Psoas muscle (tissue), 8 donors: ENCODE measurements around the gene TNFSF10. TPM values are rescaled to one million over a fixed set of nuclear protein-coding genes. Genes with fewer than 3 reads are reported as not detected.
A peak's percentile ranks its signal among the peaks of the same experiment; 100 is the strongest.
"Not testable (repeated sequence)": the region's sequence is repeated elsewhere in the genome, so short reads cannot be mapped to it uniquely, and the experiment has no call there.

ENCODE experiments used
- ATAC-seq, 4 donors: fragments of 200-7000 bp; cut with Tn5 transposase; one replicate each; pipeline ENCODE4 v1.9.1; 2020; ENCODE audit warnings: moderate library complexity in 3 of 4, mild to moderate bottlenecking in 2 of 4
- DNase-seq, 2 donors: peaks; one replicate each; pipeline ENCODE4 v3.0.0-alpha.2; 2020
- H3K27ac ChIP-seq: fragments of 200-600 bp; one replicate; pipeline ENCODE4 v1.8.0; 2022
- H3K27me3 ChIP-seq, 3 donors: fragments of 200-600 bp in 1 of 3; one replicate each; pipeline versions ENCODE4 v1.6.1 to v1.8.0; 2013 to 2022; ENCODE audit warnings: low read length in 2 of 3, mild to moderate bottlenecking in 2 of 3, moderate library complexity in 1 of 3; ENCODE audit not compliant: insufficient read depth in 3 of 3
- H3K36me3 ChIP-seq, 2 donors: fragments of 200-600 bp in 1 of 2; one replicate each; pipeline versions ENCODE4 v1.6.1 to v1.8.0; 2013 to 2022; ENCODE audit warnings: low read depth in 1 of 2, mild to moderate bottlenecking in 1 of 2, moderate library complexity in 1 of 2; ENCODE audit not compliant: insufficient read depth in 1 of 2
- H3K4me1 ChIP-seq: fragments of 200-600 bp; one replicate; pipeline ENCODE4 v1.8.0; 2022
- H3K4me3 ChIP-seq: fragments of 200-600 bp; one replicate; pipeline ENCODE4 v1.8.0; 2022; ENCODE audit warnings: mild to moderate bottlenecking
- H3K9me3 ChIP-seq: fragments of 200-600 bp; one replicate; pipeline ENCODE4 v1.8.0; 2022
- WGBS, 3 donors: extraction: QIAGEN DNeasy Blood & Tissue Kit; methylation state at CpG; one replicate each; pipeline versions ENCODE4 v1.1.6 to v1.1.7; 2013; 5-methylcytosine and 5-hydroxymethylcytosine counted together
- intact Hi-C, 2 donors: fragments of 100-400 bp; cut with DNase I; formaldehyde crosslinking; loops; one replicate each; pipeline versions ENCODE4 v1.11.0 to v1.14.2; 2022
- long read RNA-seq, 2 donors: library from polyadenylated mRNA; unstranded; transcript quantifications; one replicate each; pipeline ENCODE4 v2.0.0, GENCODE V29; 2021
- polyA plus RNA-seq, 3 donors: library from polyadenylated mRNA; stranded (reverse); fragments of 200-250 nt; gene quantifications; one replicate each; pipeline ENCODE4 v1.2.3, GENCODE V29; 2013
- total RNA-seq, 4 donors: library from RNA; stranded (reverse); fragmentation: NEBNext Ultra II Directional in 2 of 4; extraction: Animal tissue kit (Norgen Biotek cat#: 25700) in 2 of 4; gene quantifications; one replicate each; pipeline versions ENCODE4 v1.2.1 to v1.2.4, GENCODE V29; 2021 to 2023
- TF ChIP-seq, protein P1 (sequence below): fragments of 200-600 bp; IDR thresholded peaks from one replicate; pipeline ENCODE4 v1.8.0; 2022; ENCODE audit warnings: antibody characterized with exemption
- donor health status: healthy with polysubstance abuse.
- donor health status: DM: no; HTN: no; CAD: no; lungs with moderate emphysema.
- donor health status: Bipolar disorder and iron deficiency.
- donor health status: healthy.
- donor health status: DM: yes; HTN: yes; CAD: no.
- donor health status: DM: no; HTN: no; CAD: no.
- donor health status: DM: no; HTN: no; CAD: no.
- donor health status: DM: yes; HTN: yes; CAD: no.

Gene TNFSF10
- 10 to 100 TPM in 2 of 4 donors, 1 to 10 TPM in 2; 5.5 to 18.6 (median 9.2) TPM for total RNA-seq
- polyA plus RNA-seq = 10 to 100 TPM in 2 of 3 donors, 1 to 10 TPM in 1; 9.8 to 17.6 (median 10.3) TPM
- long read RNA-seq, donor 1, partial matches to known transcripts = 0 of 3 reads
- long read RNA-seq, donor 1, other reads (novel, unspliced or antisense) = 0 of 3 reads
- long read RNA-seq, donor 2 = 0 reads

DNA sequence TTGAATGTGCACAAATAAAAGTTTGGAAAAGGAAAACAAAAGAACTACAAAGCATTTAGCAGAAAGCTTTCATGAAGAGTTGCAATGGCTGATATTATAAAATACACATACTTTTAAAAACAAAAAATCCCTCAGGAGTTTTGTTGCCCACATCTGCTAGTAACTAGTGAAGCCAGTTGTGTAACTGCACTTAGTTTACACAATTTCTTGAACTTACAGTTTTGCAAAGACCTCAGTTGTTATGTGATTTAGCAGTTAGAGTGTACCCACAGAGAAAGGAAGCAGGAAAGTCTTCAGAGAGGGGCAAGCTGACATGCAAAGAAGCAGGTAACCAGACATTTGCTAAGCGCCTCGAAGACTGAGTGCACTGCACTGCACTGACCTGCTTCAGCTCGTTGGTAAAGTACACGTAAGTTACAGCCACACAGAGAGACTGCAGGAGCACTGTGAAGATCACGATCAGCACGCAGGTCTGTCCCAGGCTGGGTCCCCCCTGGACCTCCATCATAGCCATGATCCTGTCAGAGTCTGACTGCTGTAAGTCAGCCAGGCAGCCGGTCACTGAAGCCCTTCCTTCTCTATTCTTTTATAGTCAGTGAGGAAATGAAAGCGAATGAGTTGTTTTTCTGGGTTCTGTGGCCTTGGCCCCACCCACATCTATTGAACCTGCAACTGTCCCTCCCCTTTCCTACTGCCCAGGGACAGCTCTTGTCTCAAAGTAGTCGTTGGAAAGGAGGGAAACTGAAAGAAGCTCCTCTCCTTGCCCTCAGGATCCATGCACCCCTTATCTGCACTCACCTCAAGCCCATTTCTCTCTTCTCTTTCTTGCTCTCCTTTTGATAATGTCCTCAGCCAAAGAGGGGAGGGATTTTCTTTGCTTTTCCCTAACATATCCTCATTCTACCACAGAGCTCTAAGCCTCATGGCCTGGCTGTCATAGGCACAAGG, at the start of gene TNFSF10:
TSS of gene TNFSF10 (minus strand) at position 560 of the 948 bp plus-strand sequence. CDS start at position 514, 46 bp downstream.
- TF ChIP-seq, protein P1, sequence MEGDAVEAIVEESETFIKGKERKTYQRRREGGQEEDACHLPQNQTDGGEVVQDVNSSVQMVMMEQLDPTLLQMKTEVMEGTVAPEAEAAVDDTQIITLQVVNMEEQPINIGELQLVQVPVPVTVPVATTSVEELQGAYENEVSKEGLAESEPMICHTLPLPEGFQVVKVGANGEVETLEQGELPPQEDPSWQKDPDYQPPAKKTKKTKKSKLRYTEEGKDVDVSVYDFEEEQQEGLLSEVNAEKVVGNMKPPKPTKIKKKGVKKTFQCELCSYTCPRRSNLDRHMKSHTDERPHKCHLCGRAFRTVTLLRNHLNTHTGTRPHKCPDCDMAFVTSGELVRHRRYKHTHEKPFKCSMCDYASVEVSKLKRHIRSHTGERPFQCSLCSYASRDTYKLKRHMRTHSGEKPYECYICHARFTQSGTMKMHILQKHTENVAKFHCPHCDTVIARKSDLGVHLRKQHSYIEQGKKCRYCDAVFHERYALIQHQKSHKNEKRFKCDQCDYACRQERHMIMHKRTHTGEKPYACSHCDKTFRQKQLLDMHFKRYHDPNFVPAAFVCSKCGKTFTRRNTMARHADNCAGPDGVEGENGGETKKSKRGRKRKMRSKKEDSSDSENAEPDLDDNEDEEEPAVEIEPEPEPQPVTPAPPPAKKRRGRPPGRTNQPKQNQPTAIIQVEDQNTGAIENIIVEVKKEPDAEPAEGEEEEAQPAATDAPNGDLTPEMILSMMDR = no peak
- Histone ChIP-seq H3K27me3 (no peaks in the 10 kb centered on the region), H3K27ac (peak within 1 kb of the TSS; percentile 61), H3K4me3 (peak within 1 kb of the TSS; percentile 68), H3K36me3 (no peaks in the 10 kb centered on the region), H3K9me3 (no peaks in the 10 kb centered on the region), H3K4me1 (no peaks in the 10 kb centered on the region)
- intact Hi-C loops = no loop called here
- WGBS, 3 donors = 27 to 28% (median 28%) methylated on average over 9 of the region's 9 CpGs
- ATAC-seq (peak; percentile 55 to 82 (median 59)), DNase-seq (peak; percentile 39 to 66)

DNA sequence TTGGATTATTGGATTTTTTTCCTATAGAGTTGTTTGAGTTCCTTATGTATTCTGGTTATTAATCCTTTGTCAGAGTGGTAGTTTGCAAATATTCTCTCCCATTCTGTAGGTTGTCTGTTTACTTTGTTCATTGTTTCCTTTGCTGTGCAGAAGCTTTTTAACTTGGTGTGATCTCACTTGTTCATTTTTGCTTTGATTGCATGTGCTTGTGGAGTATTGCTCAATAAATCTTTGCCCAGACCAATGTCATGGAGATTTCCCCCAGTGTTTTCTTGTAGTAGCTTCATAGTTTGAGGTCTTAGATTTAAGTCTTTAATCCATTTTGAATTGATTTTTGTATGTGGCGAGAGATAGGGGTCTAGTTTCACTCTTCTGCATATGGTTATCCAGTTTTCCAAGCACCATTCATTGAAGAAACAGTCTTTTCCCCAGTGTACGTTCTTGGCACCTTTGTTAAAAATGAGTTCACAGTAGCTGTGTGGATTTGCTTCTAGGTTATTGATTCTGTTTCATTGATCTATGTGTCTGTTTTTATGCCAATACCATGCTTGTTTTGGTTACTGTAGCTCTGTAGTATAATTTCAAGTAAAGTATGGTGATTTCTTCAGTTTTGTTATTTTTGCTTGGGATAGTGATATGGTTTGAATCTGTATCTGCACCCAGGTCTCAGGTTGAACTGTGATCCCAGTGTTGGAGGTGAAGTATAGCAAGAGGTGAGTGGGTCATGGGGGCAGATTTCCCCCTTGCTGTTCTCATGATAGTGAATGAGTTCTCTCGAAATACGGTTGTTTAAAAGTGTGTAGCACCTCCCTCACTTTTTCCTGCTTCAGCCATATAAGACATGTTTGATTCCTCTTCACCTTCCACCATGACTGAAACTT, 46.1 kb upstream of the TNFSF10 start:
- TF ChIP-seq, protein P1 = no peak
- intact Hi-C loops = no loop called here
- no peaks in the 10 kb centered on the region for H3K4me1 ChIP-seq
- H3K27ac ChIP-seq = no peak overlapping the region
- WGBS, 3 donors = 70 to 75% (median 72%) methylated on average over 4 of the region's 4 CpGs
- no peaks in the 10 kb centered on the region for H3K27me3 ChIP-seq
- peaks cover 3% of the 10 kb centered on the region for H3K9me3 ChIP-seq
- H3K4me3 ChIP-seq = no peak overlapping the region
- DNase-seq (no peak), ATAC-seq (no peak)
- no peaks in the 10 kb centered on the region for H3K36me3 ChIP-seq

DNA sequence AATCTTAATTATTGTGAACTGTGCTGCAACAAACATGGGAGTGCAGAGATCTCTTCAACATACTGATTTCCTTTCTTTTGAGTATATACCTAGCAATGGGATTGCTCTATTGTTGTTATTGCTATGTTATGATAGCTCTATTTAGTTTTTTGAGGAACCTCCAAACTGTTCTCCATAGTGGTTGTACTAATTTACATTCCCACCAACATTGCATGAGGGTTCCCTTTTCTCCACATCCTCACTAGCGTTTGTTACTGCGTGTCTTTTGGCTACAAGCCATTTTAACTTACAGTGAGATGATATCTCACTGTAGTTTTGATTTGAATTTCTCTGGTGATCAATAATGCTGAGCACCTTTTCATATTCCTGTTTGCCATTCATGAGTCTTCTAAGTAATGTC, 45.5 kb upstream of the TNFSF10 start:
- DNase-seq (no peak), ATAC-seq (no peak)
- 68 to 82% (median 73%) methylated on average over 2 of the region's 2 CpGs for WGBS, 3 donors
- Histone ChIP-seq H3K27me3 (no peaks in the 10 kb centered on the region), H3K4me1 (no peaks in the 10 kb centered on the region), H3K27ac (no peak overlapping the region), H3K4me3 (no peak overlapping the region), H3K9me3 (peaks cover 3% of the 10 kb centered on the region), H3K36me3 (no peaks in the 10 kb centered on the region)
- intact Hi-C loops = no loop called here
- TF ChIP-seq, protein P1 = no peak

DNA sequence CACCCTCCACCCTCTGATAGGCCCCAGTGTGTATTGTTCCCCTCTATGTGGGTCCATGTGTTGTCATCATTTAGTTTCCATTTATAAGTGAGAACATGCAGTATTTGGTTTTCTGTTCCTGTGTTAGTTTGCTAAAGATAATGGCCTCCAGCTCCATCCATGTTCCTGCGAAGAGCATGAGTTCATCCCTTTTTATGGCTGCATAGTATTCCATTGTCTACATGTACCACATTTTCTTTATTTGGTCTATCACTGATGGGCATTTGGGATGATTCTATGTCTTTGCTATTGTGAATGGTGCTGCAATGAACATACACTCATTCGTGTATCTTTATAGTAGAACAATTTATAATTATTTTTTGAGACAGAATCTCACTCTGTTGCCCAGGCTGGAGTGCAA, 43.6 kb upstream of the TNFSF10 start:
- H3K36me3 ChIP-seq, ATAC-seq, intact Hi-C loops, DNase-seq, H3K27me3 ChIP-seq, H3K4me3 ChIP-seq, H3K4me1 ChIP-seq, H3K9me3 ChIP-seq, H3K27ac ChIP-seq: not testable (repeated sequence)
- WGBS, 3 donors = 97 to 98% (median 97%) methylated on average over 2 of the region's 2 CpGs
